Panc1 (cell line): ENCODE measurements around the gene KCNE3. TPM values are rescaled to one million over a fixed set of nuclear protein-coding genes. Genes with fewer than 3 reads are reported as not detected.

Experiments
- ATAC-seq: fragments of 200-7000 bp; cut with Tn5 transposase; 2 replicates; pipeline ENCODE4 v1.9.1; 2020; ENCODE audit warnings: mild to moderate bottlenecking, moderate library complexity
- BruUV-seq: library from RNA; stranded (reverse); fragments of 400-500 nt; replicated peaks from 2 replicates; lab custom pipeline; 2021; lab: Mats Ljungman, UMichigan
- CTCF ChIA-PET: fragments of 300-600 bp; sonication (Branson Sonifier 250); formaldehyde crosslinking; loops from one replicate; lab custom pipeline; 2022; ENCODE audit warnings: antibody characterized with exemption; lab: Charles Lee
- POLR2A ChIA-PET: fragments of 300-600 bp; sonication (Branson Sonifier 250); formaldehyde crosslinking; loops from one replicate; lab custom pipeline; 2022; ENCODE audit warnings: antibody characterized with exemption; lab: Charles Lee
- DNase-seq: peaks from one replicate; pipeline ENCODE4 v3.0.0-alpha.2; 2010; ENCODE audit warnings: low read depth, low spot score
- H3K27ac ChIP-seq: 2 replicates; pipeline ENCODE4 v1.5.1; 2011; ENCODE audit warnings: mild to moderate bottlenecking, low read length, inconsistent platforms
- H3K27me3 ChIP-seq: fragments of 200-500 bp; sonication (Bioruptor generic); 2 replicates; pipeline ENCODE4 v1.6.0; 2014; ENCODE audit warnings: low read length, inconsistent platforms; ENCODE audit not compliant: control insufficient read depth, insufficient read depth
- H3K36me3 ChIP-seq: fragments of 200-500 bp; sonication (Bioruptor generic); 2 replicates; pipeline ENCODE4 v1.5.1; 2014; ENCODE audit warnings: inconsistent platforms, mild to moderate bottlenecking, low read length, moderate library complexity; ENCODE audit not compliant: control insufficient read depth, insufficient read depth
- H3K4me1 ChIP-seq: 2 replicates; pipeline ENCODE4 v1.5.1; 2011; ENCODE audit warnings: inconsistent platforms, mild to moderate bottlenecking, low read length, moderate library complexity; ENCODE audit not compliant: control insufficient read depth, insufficient read depth
- H3K4me3 ChIP-seq, 2 experiments: 2 replicates each; pipeline ENCODE4 v1.5.1; 2011 to 2012; ENCODE audit warnings: low read depth in 2 of 2, low read length in 2 of 2, mild to moderate bottlenecking in 2 of 2, inconsistent platforms in 1 of 2, moderate library complexity in 1 of 2
- H3K9me3 ChIP-seq: fragments of 200-500 bp; sonication (Bioruptor generic); 2 replicates; pipeline ENCODE4 v1.5.1; 2014; ENCODE audit warnings: low read depth, mild to moderate bottlenecking, inconsistent platforms, low read length, moderate library complexity; ENCODE audit not compliant: control insufficient read depth, insufficient read depth
- POLR2AphosphoS5 ChIP-seq: IDR thresholded peaks from 2 replicates; pipeline ENCODE4 v1.6.1; 2012; ENCODE audit warnings: mild to moderate bottlenecking, low read depth, low read length, moderate library complexity
- SIN3A ChIP-seq: IDR thresholded peaks from 2 replicates; pipeline ENCODE4 v1.6.1; 2012; ENCODE audit warnings: low read depth, mild to moderate bottlenecking, low read length, moderate library complexity, borderline replicate concordance; ENCODE audit not compliant: insufficient read depth
- TCF7L2 ChIP-seq: IDR thresholded peaks from 2 replicates; pipeline ENCODE4 v1.6.1; 2011; ENCODE audit warnings: mild to moderate bottlenecking, low read depth, low read length, inconsistent platforms
- in situ Hi-C: cut with HindIII; loops from 2 replicates; pipeline ENCODE4 v1.10.0; 2016; ENCODE audit warnings: low sequenced_read_pairs, low pct_unique_long_range_greater_than_20kb
- intact Hi-C: fragments of 100-400 bp; cut with micrococcal nuclease; formaldehyde crosslinking; loops from one replicate; pipeline ENCODE4 v1.10.0; 2022; ENCODE audit not compliant: unreplicated experiment
- total RNA-seq: library from RNA; stranded (reverse); gene quantifications from one replicate; pipeline ENCODE4 v1.2.1, GENCODE V29; 2021; ENCODE audit not compliant: unreplicated experiment
- TF ChIP-seq, protein P1 (sequence below): fragments of 450-650 bp; IDR thresholded peaks from 2 replicates; pipeline ENCODE4 v1.5.1; 2017; ENCODE audit warnings: mild to moderate bottlenecking
- TF ChIP-seq, protein P2 (sequence below), 2 experiments: IDR thresholded peaks; 2 replicates each; pipeline ENCODE4 v1.6.1; 2011 to 2012; ENCODE audit warnings: low read depth in 2 of 2, control low read depth in 1 of 2, low read length in 1 of 2, mild to moderate bottlenecking in 1 of 2, moderate library complexity in 1 of 2; ENCODE audit not compliant: insufficient read depth in 1 of 2

The KCNE3 gene
- total RNA-seq, 1 experiment from 2014 or later: 0.15 TPM

DNA sequence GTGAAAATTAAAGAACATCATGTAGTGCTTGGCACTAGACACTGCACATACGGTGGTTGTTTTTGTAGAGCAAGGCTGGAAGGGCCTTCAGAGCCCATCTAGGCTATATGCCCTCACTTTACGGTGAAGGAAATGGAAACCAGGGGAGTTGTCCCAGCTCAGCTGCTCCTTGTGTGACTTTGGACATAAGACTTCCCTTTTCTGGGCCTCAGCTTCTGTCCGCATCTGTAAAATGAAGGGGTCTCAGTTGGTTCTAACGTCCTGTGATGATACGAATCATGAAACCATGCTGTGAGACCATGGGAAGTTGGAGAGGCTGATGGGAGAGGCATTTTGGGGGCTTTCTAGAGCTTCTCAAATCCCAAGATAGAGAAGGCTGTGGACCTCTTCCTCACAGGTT lies 4.7 kb downstream of the KCNE3 start:
- Histone ChIP-seq H3K4me1 (no peaks in the 10 kb centered on the region), H3K9me3 (no peaks in the 10 kb centered on the region), H3K27ac (no peak overlapping the region), H3K4me3 (no peak overlapping the region), H3K36me3 (no peaks in the 10 kb centered on the region), H3K27me3 (peaks cover 6% of the 10 kb centered on the region)
- BruUV-seq: no TSS peak
- TF ChIP-seq POLR2AphosphoS5 (no peak), SIN3A (no peak), TCF7L2 (no peak)
- TF ChIP-seq, protein P1, sequence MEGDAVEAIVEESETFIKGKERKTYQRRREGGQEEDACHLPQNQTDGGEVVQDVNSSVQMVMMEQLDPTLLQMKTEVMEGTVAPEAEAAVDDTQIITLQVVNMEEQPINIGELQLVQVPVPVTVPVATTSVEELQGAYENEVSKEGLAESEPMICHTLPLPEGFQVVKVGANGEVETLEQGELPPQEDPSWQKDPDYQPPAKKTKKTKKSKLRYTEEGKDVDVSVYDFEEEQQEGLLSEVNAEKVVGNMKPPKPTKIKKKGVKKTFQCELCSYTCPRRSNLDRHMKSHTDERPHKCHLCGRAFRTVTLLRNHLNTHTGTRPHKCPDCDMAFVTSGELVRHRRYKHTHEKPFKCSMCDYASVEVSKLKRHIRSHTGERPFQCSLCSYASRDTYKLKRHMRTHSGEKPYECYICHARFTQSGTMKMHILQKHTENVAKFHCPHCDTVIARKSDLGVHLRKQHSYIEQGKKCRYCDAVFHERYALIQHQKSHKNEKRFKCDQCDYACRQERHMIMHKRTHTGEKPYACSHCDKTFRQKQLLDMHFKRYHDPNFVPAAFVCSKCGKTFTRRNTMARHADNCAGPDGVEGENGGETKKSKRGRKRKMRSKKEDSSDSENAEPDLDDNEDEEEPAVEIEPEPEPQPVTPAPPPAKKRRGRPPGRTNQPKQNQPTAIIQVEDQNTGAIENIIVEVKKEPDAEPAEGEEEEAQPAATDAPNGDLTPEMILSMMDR: no peak
- TF ChIP-seq, protein P2, sequence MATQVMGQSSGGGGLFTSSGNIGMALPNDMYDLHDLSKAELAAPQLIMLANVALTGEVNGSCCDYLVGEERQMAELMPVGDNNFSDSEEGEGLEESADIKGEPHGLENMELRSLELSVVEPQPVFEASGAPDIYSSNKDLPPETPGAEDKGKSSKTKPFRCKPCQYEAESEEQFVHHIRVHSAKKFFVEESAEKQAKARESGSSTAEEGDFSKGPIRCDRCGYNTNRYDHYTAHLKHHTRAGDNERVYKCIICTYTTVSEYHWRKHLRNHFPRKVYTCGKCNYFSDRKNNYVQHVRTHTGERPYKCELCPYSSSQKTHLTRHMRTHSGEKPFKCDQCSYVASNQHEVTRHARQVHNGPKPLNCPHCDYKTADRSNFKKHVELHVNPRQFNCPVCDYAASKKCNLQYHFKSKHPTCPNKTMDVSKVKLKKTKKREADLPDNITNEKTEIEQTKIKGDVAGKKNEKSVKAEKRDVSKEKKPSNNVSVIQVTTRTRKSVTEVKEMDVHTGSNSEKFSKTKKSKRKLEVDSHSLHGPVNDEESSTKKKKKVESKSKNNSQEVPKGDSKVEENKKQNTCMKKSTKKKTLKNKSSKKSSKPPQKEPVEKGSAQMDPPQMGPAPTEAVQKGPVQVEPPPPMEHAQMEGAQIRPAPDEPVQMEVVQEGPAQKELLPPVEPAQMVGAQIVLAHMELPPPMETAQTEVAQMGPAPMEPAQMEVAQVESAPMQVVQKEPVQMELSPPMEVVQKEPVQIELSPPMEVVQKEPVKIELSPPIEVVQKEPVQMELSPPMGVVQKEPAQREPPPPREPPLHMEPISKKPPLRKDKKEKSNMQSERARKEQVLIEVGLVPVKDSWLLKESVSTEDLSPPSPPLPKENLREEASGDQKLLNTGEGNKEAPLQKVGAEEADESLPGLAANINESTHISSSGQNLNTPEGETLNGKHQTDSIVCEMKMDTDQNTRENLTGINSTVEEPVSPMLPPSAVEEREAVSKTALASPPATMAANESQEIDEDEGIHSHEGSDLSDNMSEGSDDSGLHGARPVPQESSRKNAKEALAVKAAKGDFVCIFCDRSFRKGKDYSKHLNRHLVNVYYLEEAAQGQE (IDR thresholded peaks at IDR 0.05; ENCODE audit: insufficient read depth in 1 of 2, low read depth in 2 of 2, low read length in 1 of 2): no peak
- intact Hi-C loops (no loop called here), in situ Hi-C loops (no loop called here)
- POLR2A ChIA-PET: interaction anchor here (0.7 kb wide), 1 partner anchor 30 kb away, joined by 3 read pairs; no protein-coding TSS in a partner anchor
- DNase-seq (no peak), ATAC-seq (no peak)
- CTCF ChIA-PET: interaction anchor here (0.9 kb wide), 1 partner anchor 13 kb away, joined by 3 read pairs; no protein-coding TSS in a partner anchor

DNA sequence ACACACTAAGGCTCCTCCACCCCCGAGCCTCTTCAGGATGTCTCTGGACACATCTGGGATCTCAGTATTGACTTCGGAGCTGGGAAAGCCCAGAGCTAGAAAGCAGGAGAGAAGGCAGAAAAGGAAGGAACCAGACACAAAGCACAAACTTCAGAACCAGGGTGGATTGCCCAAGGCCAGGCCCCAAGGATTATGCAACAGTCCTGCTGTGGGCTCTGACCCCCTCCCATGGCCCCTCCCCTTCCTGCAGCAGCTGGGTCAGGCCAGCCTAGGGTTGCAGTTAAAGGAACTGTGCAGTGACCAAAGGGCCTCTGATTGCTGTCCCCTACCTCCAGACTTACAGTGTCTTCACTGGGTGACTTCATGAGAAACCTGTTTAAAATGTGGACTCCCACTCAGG lies 5.3 kb downstream of the KCNE3 start:
- peaks cover 6% of the 10 kb centered on the region for H3K27me3 ChIP-seq
- H3K36me3 ChIP-seq: no peaks in the 10 kb centered on the region
- H3K9me3 ChIP-seq: no peaks in the 10 kb centered on the region
- no peak for ATAC-seq
- H3K4me1 ChIP-seq: no peaks in the 10 kb centered on the region
- in situ Hi-C loops: no loop called here
- POLR2A ChIA-PET: no interaction called here
- no TSS peak for BruUV-seq
- TF ChIP-seq POLR2AphosphoS5 (no peak), SIN3A (no peak), TCF7L2 (no peak)
- TF ChIP-seq, protein P2 (IDR thresholded peaks at IDR 0.05; ENCODE audit: insufficient read depth in 1 of 2, low read depth in 2 of 2, low read length in 1 of 2): no peak
- TF ChIP-seq, protein P1: no peak
- H3K27ac ChIP-seq: no peak overlapping the region
- DNase-seq: no peak
- intact Hi-C loops: no loop called here
- CTCF ChIA-PET: interaction anchor here (0.9 kb wide), 1 partner anchor 12 kb away, joined by 3 read pairs; no protein-coding TSS in a partner anchor
- no peak overlapping the region for H3K4me3 ChIP-seq
